ENCODE results near the gene COX5B.
"Not testable (repeated sequence)": the region's sequence is repeated elsewhere in the genome, so short reads cannot be mapped to it uniquely, and the experiment has no call there.

COX5B gene

GRCh38 chr2:97673915-97674283, 28.0 kb downstream of the COX5B start:
- FAIRE-seq: no peak

DNA sequence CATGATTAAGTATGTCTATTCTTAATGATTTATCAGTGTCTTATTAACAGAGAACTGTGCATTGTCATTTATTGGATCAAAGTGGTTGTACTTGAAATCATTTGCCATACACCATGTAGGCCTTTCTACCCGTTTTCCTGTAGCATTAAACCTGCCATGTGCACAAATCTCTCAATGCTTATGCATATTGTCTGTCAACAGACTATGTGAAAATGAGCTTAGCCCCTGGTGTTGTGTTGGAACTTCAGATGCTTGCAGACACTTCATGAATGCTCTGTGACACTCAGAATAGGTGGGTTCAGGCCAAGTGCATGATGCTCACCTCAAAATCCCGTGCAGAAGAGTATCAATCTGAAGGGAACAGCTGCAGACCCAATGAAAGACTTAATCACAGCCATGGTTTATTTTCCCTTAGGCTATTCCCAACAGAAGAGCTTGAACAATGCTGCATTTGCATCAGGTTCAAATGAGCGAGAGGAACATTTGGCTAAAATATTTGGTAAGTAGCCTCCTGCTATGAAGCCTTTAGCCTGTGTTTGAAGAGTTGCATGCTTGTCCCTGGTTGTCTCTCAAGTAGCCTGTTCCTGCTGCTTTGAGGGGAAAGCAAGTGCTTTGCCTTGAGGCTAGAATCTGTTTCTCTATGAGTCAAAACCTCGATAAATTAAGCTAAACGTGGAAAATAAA, 29.7 kb downstream of the COX5B start:
- no peak for FAIRE-seq

DNA sequence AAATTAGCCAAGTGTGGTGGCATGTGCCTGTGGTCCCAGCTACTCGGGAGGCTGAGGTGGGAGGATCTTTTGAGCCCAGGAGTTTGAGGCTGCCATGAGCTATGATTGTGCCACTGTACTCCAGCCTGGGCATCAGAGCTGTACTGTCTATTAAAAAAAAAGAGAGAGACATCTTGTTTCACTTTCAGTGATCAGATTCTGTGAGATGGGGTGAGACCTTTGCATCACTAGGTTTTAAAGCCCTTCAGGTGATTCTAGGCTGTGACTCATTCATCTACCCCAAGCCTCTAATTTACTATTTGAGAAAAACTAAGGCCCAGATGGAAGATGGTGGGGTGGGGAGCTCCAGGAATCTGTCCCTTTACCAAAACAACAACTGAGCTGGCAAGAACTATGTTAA, 30.8 kb downstream of the COX5B start:
- FAIRE-seq: no peak

- no peak for FAIRE-seq
Observed at GRCh38 chr2:97677480-97677879, 31.6 kb downstream of the COX5B start.

DNA sequence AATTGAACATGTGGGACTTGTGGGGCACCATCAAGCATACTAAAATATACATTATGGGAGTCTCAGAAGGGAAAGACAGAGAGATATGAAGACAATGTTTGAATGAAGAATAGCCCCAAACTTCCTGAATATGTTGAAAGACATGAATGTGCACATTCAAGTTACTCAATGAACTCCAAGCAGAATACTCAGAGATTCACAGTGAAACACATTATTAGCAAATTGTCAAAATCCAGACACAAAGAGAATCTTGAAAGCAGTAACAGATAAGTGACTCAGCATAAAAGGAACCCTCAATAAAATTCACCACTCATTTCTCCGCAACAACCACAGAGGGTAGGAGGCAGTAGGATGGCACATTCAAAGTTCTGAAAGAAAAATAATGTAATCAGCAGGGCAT, 32.4 kb downstream of the COX5B start:
- FAIRE-seq: no peak

- FAIRE-seq: not testable (repeated sequence)
Observed at GRCh38 chr2:97687235-97687634, 41.4 kb downstream of the COX5B start.

DNA sequence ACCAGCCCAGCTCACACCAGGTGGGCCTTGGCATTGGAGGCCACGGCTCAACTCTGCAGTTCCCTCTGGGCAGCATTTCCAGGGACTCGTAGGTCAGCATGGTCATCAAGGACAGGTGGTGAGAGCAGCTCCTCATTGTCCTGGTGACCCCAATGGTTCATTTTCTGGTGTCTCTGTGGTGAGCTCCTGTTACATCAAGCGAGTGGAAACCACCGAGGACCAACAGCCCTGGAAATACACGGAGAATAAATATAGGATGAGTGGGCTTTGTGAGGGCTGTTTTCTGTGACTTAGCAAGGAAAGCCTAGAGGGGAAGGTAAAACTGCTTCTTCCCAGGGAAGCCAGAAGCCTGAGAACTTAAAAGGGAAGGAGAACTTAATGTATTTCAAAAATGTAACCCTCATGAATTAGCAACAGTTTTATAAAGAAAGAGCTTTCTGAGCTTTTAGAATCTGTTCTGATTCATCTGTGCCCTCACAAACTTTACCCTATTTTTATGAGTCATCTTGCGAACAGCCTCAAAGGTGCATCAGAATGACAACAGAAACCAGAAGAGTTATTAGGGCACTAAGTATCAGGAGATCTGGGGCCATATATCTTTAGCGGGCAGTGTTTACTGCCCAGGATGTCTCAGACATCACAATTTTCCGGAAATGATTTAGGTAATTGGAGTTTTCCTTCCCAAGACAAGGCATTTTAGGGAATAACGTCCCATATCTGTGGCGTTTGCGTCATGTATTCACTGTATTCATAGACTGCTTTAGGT, 42.4 kb downstream of the COX5B start:
- FAIRE-seq: no peak

GRCh38 chr2:97691166-97691565, 45.3 kb downstream of the COX5B start:
- FAIRE-seq: no peak

- no peak for FAIRE-seq
Observed at GRCh38 chr2:97693476-97693875, 47.6 kb downstream of the COX5B start.

GRCh38 chr2:97695744-97696143, 49.9 kb downstream of the COX5B start:
- no peak for FAIRE-seq

DNA sequence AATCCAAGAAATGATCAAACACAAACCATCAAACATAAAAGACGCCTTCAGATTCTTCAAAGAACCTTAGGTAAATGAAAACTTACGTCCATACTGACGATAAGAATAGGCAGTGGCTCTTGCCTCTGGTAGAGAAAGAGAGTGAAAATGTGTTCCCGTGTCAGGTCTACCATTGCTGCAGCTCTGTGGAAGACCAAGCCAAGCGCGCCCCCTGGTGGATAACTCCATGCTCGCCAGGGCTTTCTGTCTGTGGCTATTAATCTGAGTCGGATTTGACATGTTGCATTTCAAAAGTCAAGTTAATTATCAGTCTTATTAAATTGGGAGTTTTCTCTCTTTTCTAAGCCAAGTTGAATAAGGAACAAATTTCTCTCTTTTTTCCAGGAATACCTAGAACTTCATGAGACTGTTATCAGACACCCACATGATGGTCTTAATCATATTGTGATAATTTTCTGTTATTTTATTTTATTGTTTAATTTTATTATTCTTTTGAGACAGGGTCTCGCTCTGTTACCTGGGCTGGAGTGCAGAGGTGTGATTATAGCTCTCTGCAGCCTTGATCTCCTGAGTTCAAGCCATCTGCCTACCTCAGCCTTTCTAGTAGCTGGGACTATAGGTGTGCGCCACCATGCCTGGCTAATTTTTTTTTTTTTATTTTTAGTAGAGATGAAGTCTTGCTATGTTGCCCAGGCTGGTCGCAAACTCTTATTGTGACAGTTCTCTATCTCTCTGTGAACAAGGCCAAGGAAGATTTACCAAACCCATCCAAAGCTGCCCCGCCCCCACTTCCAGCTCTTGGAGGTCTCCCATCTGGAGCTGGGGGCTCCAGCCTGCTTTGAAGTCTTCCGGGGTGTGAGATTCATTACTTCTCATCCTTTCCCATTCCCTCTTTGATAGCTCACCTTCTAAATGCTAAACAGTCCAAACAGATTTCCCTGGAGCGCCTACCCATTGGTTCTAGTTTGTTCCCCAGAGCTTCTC, 51.7 kb downstream of the COX5B start:
- FAIRE-seq: peak; percentile 51

Data from colon (tissue), 2 donors.